SK-N-SH treated with all-trans-retinoic acid at 6 μM for 48 hours (cell line): ENCODE results near the gene KCNN2.

Experiments used
- ATAC-seq: fragments of 200-7000 bp; cut with Tn5 transposase; 3 replicates; pipeline ENCODE4 v1.9.1; 2020; ENCODE audit warnings: mild to moderate bottlenecking, moderate library complexity
- ARNTL ChIP-seq: fragments of 450-650 bp; formaldehyde crosslinking; IDR thresholded peaks from 2 replicates; pipeline ENCODE4 v1.5.0; 2020; ENCODE audit warnings: low read depth, mild to moderate bottlenecking, moderate library complexity, borderline replicate concordance
- BACH2 ChIP-seq: fragments of 250-450 bp; sonication (Bioruptor Pico); IDR thresholded peaks from 2 replicates; pipeline ENCODE4 v1.9.0; 2021; ENCODE audit warnings: mild to moderate bottlenecking, borderline replicate concordance
- CSDC2 ChIP-seq: fragments of 250-450 bp; sonication (Bioruptor Pico); IDR thresholded peaks from 2 replicates; pipeline ENCODE4 v1.5.0; 2020; ENCODE audit warnings: mild to moderate bottlenecking, moderate library complexity
- ESRRG ChIP-seq: fragments of 250-450 bp; sonication (Bioruptor Pico); IDR thresholded peaks from 2 replicates; pipeline ENCODE4 v1.6.1; 2021; ENCODE audit warnings: mild to moderate bottlenecking
- GLIS3 ChIP-seq: fragments of 250-450 bp; sonication (Bioruptor Pico); IDR thresholded peaks from 2 replicates; pipeline ENCODE4 v1.5.0; 2020; ENCODE audit warnings: mild to moderate bottlenecking, moderate library complexity
- ISL1 ChIP-seq: fragments of 250-450 bp; sonication (Bioruptor Pico); IDR thresholded peaks from 2 replicates; pipeline ENCODE4 v2.1.2; 2022; ENCODE audit warnings: mild to moderate bottlenecking, moderate library complexity
- OSR1 ChIP-seq: fragments of 250-450 bp; sonication (Bioruptor Pico); IDR thresholded peaks from 2 replicates; pipeline ENCODE4 v1.8.0; 2022; ENCODE audit warnings: moderate library complexity, mild to moderate bottlenecking, inconsistent platforms
- PPARA ChIP-seq: fragments of 250-450 bp; sonication (Bioruptor Pico); IDR thresholded peaks from 2 replicates; pipeline ENCODE4 v1.5.0; 2020; ENCODE audit warnings: mild to moderate bottlenecking, borderline replicate concordance
- RARB ChIP-seq: fragments of 250-450 bp; sonication (Bioruptor Pico); IDR thresholded peaks from 2 replicates; pipeline ENCODE4 v1.8.0; 2021; ENCODE audit warnings: mild to moderate bottlenecking, moderate library complexity
- SNAI2 ChIP-seq: fragments of 250-450 bp; sonication (Bioruptor Pico); IDR thresholded peaks from 2 replicates; pipeline ENCODE4 v1.5.0; 2020; ENCODE audit warnings: mild to moderate bottlenecking, moderate library complexity
- TCF4 ChIP-seq: fragments of 250-450 bp; sonication (Bioruptor Pico); IDR thresholded peaks from 2 replicates; pipeline ENCODE4 v1.8.0; 2021; ENCODE audit warnings: mild to moderate bottlenecking, moderate library complexity, borderline replicate concordance
- TOX ChIP-seq: fragments of 250-450 bp; sonication (Bioruptor Pico); IDR thresholded peaks from 2 replicates; pipeline ENCODE4 v1.8.0; 2021; ENCODE audit warnings: mild to moderate bottlenecking, moderate library complexity, borderline replicate concordance
- ZC3H10 ChIP-seq: fragments of 250-450 bp; sonication (Bioruptor Pico); IDR thresholded peaks from 2 replicates; pipeline ENCODE4 v1.5.1; 2021; ENCODE audit warnings: mild to moderate bottlenecking, moderate library complexity
- ZFP3 ChIP-seq: fragments of 250-450 bp; sonication (Bioruptor Pico); IDR thresholded peaks from 2 replicates; pipeline ENCODE4 v1.5.0; 2020; ENCODE audit warnings: mild to moderate bottlenecking, moderate library complexity
- ZFP30 ChIP-seq: fragments of 450-650 bp; formaldehyde crosslinking; IDR thresholded peaks from 2 replicates; pipeline ENCODE4 v1.5.0; 2022; ENCODE audit warnings: mild to moderate bottlenecking, moderate library complexity
- ZNF70 ChIP-seq: fragments of 450-650 bp; formaldehyde crosslinking; IDR thresholded peaks from 2 replicates; pipeline ENCODE4 v1.5.0; 2020; ENCODE audit warnings: mild to moderate bottlenecking, moderate library complexity
- ZNF8 ChIP-seq: fragments of 450-650 bp; formaldehyde crosslinking; IDR thresholded peaks from 2 replicates; pipeline ENCODE4 v1.5.0; 2020; ENCODE audit warnings: mild to moderate bottlenecking, moderate library complexity
- TF ChIP-seq, protein P1 (sequence below): fragments of 250-450 bp; sonication (Bioruptor Pico); IDR thresholded peaks from 2 replicates; pipeline ENCODE4 v1.8.0; 2021; ENCODE audit warnings: low read depth, mild to moderate bottlenecking, moderate library complexity, borderline replicate concordance
- TF ChIP-seq, protein P2 (sequence below): fragments of 250-450 bp; sonication (Bioruptor Pico); IDR thresholded peaks from 2 replicates; pipeline ENCODE4 v1.8.0; 2020; ENCODE audit warnings: mild to moderate bottlenecking, moderate library complexity, borderline replicate concordance
- TF ChIP-seq, protein P3 (sequence below): fragments of 250-450 bp; sonication (Bioruptor Pico); IDR thresholded peaks from 2 replicates; pipeline ENCODE4 v1.5.1; 2021; ENCODE audit warnings: mild to moderate bottlenecking, moderate library complexity
- TF ChIP-seq, protein P4 (sequence below): fragments of 250-450 bp; sonication (Bioruptor Pico); IDR thresholded peaks from 2 replicates; pipeline ENCODE4 v1.5.0; 2020; ENCODE audit warnings: mild to moderate bottlenecking, moderate library complexity

Gene KCNN2

DNA sequence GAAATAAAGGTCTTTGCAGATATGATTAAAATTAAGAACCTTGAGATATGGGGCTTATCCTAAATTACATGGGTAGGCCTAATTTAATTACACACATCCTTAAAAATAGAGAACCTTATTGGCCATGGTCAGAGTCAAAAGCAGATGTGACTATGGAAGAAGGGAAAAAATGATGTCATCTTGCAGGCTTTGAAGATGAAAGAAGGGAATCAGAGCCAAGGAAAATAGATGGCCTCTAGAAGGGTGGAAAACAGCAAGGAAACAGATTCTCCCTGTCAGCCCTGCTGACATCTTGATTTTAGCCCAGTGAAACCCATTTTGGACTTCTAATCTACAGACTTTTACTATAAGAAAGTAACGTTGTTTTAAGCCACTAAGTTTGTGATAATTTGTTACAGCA is 37.6 kb upstream of the KCNN2 start (continued):
- no peak for TF ChIP-seq ZNF70 (CRISPR knock-in tag)
- TF ChIP-seq SNAI2 (CRISPR knock-in tag) = no peak
- TF ChIP-seq ZNF8 (CRISPR knock-in tag) = no peak
- no peak for TF ChIP-seq GLIS3 (CRISPR knock-in tag)
- no peak for TF ChIP-seq ZFP30 (CRISPR knock-in tag)
- TF ChIP-seq TCF4 (CRISPR knock-in tag) = no peak
- TF ChIP-seq ZC3H10 (CRISPR knock-in tag) = no peak
- TF ChIP-seq RARB (CRISPR knock-in tag) = no peak
- TF ChIP-seq, protein P1, sequence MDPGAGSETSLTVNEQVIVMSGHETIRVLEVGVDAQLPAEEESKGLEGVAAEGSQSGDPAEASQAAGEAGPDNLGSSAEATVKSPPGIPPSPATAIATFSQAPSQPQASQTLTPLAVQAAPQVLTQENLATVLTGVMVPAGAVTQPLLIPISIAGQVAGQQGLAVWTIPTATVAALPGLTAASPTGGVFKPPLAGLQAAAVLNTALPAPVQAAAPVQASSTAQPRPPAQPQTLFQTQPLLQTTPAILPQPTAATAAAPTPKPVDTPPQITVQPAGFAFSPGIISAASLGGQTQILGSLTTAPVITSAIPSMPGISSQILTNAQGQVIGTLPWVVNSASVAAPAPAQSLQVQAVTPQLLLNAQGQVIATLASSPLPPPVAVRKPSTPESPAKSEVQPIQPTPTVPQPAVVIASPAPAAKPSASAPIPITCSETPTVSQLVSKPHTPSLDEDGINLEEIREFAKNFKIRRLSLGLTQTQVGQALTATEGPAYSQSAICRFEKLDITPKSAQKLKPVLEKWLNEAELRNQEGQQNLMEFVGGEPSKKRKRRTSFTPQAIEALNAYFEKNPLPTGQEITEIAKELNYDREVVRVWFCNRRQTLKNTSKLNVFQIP (CRISPR knock-in tag) = no peak
- TF ChIP-seq, all 23 proteins: peak for 0

DNA sequence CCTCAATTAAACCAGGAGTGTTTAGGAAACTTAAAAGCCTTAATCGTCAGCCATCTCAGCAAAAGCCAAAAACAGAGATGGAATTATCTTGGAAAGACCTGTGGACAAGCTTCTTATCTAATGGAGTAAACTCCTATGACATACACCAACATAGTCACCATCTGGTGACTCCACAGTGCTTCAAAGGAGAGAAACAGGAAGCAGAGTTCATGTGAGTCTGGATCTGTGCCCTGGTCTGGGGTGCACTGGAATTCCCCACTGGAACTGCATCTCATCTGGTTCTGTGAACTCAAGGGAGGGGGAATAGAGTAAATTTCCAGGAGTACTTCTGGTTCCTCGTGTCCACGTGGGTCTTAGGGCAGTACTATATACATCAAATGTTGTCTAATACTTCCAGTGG is 36.3 kb upstream of the KCNN2 start:
- no peak for ATAC-seq
- TF ChIP-seq ZNF8 (CRISPR knock-in tag) (no peak), ESRRG (CRISPR knock-in tag) (no peak), PPARA (CRISPR knock-in tag) (no peak)

DNA sequence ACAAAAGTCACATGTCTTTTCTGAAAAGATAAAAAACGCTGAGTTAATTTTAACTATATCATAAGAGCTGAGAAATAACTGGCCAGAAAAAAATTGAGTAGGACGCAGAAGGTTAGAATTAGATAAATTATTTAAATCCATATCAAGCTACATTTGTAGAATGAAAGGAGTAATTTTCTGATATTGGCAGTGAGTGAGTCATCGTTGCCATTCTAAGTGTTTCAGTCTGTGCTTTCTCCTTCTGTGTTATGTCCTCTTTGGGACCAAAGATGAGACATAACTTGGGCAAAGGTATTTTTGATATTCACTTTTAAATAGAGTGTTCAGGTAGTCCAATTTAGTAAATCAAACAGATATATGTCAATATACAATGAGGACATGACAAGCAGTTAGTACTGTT is 34.4 kb upstream of the KCNN2 start:
- ATAC-seq = no peak
- TF ChIP-seq ESRRG (CRISPR knock-in tag) (no peak), SNAI2 (CRISPR knock-in tag) (no peak), CSDC2 (CRISPR knock-in tag) (no peak), ZC3H10 (CRISPR knock-in tag) (no peak), TCF4 (CRISPR knock-in tag) (no peak), GLIS3 (CRISPR knock-in tag) (no peak), ARNTL (CRISPR knock-in tag) (no peak), ZNF70 (CRISPR knock-in tag) (no peak)
- TF ChIP-seq, protein P1 (CRISPR knock-in tag) = no peak
- TF ChIP-seq, protein P2, sequence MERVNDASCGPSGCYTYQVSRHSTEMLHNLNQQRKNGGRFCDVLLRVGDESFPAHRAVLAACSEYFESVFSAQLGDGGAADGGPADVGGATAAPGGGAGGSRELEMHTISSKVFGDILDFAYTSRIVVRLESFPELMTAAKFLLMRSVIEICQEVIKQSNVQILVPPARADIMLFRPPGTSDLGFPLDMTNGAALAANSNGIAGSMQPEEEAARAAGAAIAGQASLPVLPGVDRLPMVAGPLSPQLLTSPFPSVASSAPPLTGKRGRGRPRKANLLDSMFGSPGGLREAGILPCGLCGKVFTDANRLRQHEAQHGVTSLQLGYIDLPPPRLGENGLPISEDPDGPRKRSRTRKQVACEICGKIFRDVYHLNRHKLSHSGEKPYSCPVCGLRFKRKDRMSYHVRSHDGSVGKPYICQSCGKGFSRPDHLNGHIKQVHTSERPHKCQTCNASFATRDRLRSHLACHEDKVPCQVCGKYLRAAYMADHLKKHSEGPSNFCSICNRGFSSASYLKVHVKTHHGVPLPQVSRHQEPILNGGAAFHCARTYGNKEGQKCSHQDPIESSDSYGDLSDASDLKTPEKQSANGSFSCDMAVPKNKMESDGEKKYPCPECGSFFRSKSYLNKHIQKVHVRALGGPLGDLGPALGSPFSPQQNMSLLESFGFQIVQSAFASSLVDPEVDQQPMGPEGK (CRISPR knock-in tag) = no peak
- TF ChIP-seq, protein P3, sequence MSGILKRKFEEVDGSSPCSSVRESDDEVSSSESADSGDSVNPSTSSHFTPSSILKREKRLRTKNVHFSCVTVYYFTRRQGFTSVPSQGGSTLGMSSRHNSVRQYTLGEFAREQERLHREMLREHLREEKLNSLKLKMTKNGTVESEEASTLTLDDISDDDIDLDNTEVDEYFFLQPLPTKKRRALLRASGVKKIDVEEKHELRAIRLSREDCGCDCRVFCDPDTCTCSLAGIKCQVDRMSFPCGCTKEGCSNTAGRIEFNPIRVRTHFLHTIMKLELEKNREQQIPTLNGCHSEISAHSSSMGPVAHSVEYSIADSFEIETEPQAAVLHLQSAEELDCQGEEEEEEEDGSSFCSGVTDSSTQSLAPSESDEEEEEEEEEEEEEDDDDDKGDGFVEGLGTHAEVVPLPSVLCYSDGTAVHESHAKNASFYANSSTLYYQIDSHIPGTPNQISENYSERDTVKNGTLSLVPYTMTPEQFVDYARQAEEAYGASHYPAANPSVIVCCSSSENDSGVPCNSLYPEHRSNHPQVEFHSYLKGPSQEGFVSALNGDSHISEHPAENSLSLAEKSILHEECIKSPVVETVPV (CRISPR knock-in tag) = no peak

DNA sequence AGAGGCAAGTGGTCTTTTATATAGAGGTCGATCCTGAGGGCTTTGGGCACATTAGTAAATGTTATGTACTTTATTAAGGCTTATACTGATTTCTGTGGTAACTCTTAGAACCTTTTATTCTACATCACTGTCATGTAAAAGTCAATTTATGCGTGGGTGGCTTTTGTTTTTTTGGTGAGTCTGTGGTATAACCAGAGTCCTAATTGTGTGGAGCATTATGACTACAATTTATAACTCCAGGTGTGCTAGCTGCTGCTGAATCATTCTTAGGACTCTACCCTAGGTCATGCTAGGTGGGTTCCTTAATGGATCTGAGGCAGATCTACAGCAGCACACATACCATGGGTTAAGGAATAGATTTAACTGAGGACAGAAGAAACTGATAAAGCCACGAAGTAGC is 33.9 kb upstream of the KCNN2 start:
- TF ChIP-seq, protein P2 (CRISPR knock-in tag) = no peak
- TF ChIP-seq ZFP30 (CRISPR knock-in tag) (no peak), ESRRG (CRISPR knock-in tag) (no peak), BACH2 (CRISPR knock-in tag) (no peak), TOX (CRISPR knock-in tag) (no peak), CSDC2 (CRISPR knock-in tag) (no peak), ZC3H10 (CRISPR knock-in tag) (no peak), TCF4 (CRISPR knock-in tag) (no peak), ARNTL (CRISPR knock-in tag) (no peak), PPARA (CRISPR knock-in tag) (no peak), OSR1 (CRISPR knock-in tag) (no peak), SNAI2 (CRISPR knock-in tag) (no peak), ISL1 (CRISPR knock-in tag) (no peak), RARB (CRISPR knock-in tag) (no peak), GLIS3 (CRISPR knock-in tag) (no peak), ZFP3 (CRISPR knock-in tag) (no peak)
- TF ChIP-seq, protein P4, sequence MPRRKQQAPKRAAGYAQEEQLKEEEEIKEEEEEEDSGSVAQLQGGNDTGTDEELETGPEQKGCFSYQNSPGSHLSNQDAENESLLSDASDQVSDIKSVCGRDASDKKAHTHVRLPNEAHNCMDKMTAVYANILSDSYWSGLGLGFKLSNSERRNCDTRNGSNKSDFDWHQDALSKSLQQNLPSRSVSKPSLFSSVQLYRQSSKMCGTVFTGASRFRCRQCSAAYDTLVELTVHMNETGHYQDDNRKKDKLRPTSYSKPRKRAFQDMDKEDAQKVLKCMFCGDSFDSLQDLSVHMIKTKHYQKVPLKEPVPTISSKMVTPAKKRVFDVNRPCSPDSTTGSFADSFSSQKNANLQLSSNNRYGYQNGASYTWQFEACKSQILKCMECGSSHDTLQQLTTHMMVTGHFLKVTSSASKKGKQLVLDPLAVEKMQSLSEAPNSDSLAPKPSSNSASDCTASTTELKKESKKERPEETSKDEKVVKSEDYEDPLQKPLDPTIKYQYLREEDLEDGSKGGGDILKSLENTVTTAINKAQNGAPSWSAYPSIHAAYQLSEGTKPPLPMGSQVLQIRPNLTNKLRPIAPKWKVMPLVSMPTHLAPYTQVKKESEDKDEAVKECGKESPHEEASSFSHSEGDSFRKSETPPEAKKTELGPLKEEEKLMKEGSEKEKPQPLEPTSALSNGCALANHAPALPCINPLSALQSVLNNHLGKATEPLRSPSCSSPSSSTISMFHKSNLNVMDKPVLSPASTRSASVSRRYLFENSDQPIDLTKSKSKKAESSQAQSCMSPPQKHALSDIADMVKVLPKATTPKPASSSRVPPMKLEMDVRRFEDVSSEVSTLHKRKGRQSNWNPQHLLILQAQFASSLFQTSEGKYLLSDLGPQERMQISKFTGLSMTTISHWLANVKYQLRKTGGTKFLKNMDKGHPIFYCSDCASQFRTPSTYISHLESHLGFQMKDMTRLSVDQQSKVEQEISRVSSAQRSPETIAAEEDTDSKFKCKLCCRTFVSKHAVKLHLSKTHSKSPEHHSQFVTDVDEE (CRISPR knock-in tag) = no peak
- no peak for ATAC-seq
